Amygdala (tissue), 56 donors: ENCODE results near the gene MCFD2.
"Not testable (repeated sequence)": the region's sequence is repeated elsewhere in the genome, so short reads cannot be mapped to it uniquely, and the experiment has no call there.

Experiments used
- DNase-seq, 56 donors: peaks; one replicate each; lab custom pipeline; 2025; lab: John Stamatoyannopoulos, UW

The MCFD2 gene

GRCh38 chr2:46875962-46876689 is 39.5 kb downstream of the MCFD2 start:
- not testable (repeated sequence) for DNase-seq

- DNase-seq = no peak
These were observed 40.2 kb downstream of the MCFD2 start for GRCh38 chr2:46875226-46875899.

GRCh38 chr2:46874236-46874929 is 41.2 kb downstream of the MCFD2 start:
- DNase-seq = no peak

GRCh38 chr2:46873604-46874068 is 42.0 kb downstream of the MCFD2 start:
- peak in 18 of 56 donors; percentile 7 to 54 (median 28) for DNase-seq

- DNase-seq = no peak
These were observed 42.6 kb downstream of the MCFD2 start for GRCh38 chr2:46872902-46873603.

- no peak for DNase-seq
These were observed 43.6 kb downstream of the MCFD2 start for GRCh38 chr2:46871976-46872381.

GRCh38 chr2:46870051-46870839 is 45.4 kb downstream of the MCFD2 start:
- DNase-seq = no peak

GRCh38 chr2:46869621-46870020 is 46.0 kb downstream of the MCFD2 start:
- DNase-seq = no peak

- no peak for DNase-seq
These were observed 48.8 kb downstream of the MCFD2 start for GRCh38 chr2:46866770-46867246.

GRCh38 chr2:46865181-46865970 is 50.2 kb downstream of the MCFD2 start:
- DNase-seq = no peak

- no peak for DNase-seq
These were observed 51.7 kb downstream of the MCFD2 start for GRCh38 chr2:46863882-46864281.

GRCh38 chr2:46862514-46862913 is 53.1 kb downstream of the MCFD2 start:
- DNase-seq = no peak

- DNase-seq = no peak
These were observed 53.7 kb downstream of the MCFD2 start for GRCh38 chr2:46861916-46862315.

GRCh38 chr2:46859482-46859881 is 56.1 kb downstream of the MCFD2 start:
- DNase-seq = no peak

GRCh38 chr2:46858702-46859090 is 56.9 kb downstream of the MCFD2 start:
- DNase-seq = no peak

- no peak for DNase-seq
These were observed 57.5 kb downstream of the MCFD2 start for GRCh38 chr2:46857871-46858701.

- no peak for DNase-seq
These were observed 59.3 kb downstream of the MCFD2 start for GRCh38 chr2:46856336-46856735.

GRCh38 chr2:46855805-46856204 is 59.8 kb downstream of the MCFD2 start:
- DNase-seq = no peak
